Eye (tissue), 1 donor: ENCODE data around the gene HBZ.
"Not testable (repeated sequence)": the region's sequence is repeated elsewhere in the genome, so short reads cannot be mapped to it uniquely, and the experiment has no call there.

Experiments
- DNase-seq: peaks from one replicate; pipeline ENCODE4 v3.0.0-alpha.2; 2015

HBZ gene

GRCh38 chr16:165539-166374 is 13.3 kb downstream of the HBZ start, which contains the start of gene HBM:
Gene HBM (plus strand): TSS chr16:165978. CDS start chr16:165998, 20 bp downstream.
- peak; percentile 13 for DNase-seq

GRCh38 chr16:166375-167121 is 14.1 kb downstream of the HBZ start:
- DNase-seq, result peak; percentile 24

- DNase-seq, result no peak
Measured at GRCh38 chr16:167122-167690, 14.8 kb downstream of the HBZ start.

GRCh38 chr16:168424-168823 is 16.0 kb downstream of the HBZ start:
- DNase-seq, result no peak

- no peak for DNase-seq
Measured at GRCh38 chr16:169014-169413, 16.6 kb downstream of the HBZ start.

GRCh38 chr16:170088-170507 is 17.7 kb downstream of the HBZ start:
- DNase-seq, result peak; percentile 23

- DNase-seq, result no peak
Measured at GRCh38 chr16:170788-171187, 18.3 kb downstream of the HBZ start.

- DNase-seq, result not testable (repeated sequence)
Measured at GRCh38 chr16:172374-172941, 20.0 kb downstream of the HBZ start, which contains the start of gene HBA2. Gene HBA2 (plus strand): TSS chr16:172876. CDS start chr16:172913, 37 bp downstream.

GRCh38 chr16:173211-173854 is 20.9 kb downstream of the HBZ start:
- not testable (repeated sequence) for DNase-seq

- peak; percentile 26 for DNase-seq
Measured at GRCh38 chr16:173928-174769, 21.7 kb downstream of the HBZ start.

GRCh38 chr16:175011-175949 is 22.8 kb downstream of the HBZ start:
- DNase-seq, result no peak

- DNase-seq, result not testable (repeated sequence)
Measured at GRCh38 chr16:176006-176405, 23.6 kb downstream of the HBZ start.

GRCh38 chr16:176477-177382 is 24.3 kb downstream of the HBZ start, which contains the start of gene HBA1:
Gene HBA1 (plus strand): TSS chr16:176680. CDS start chr16:176717, 37 bp downstream.
- DNase-seq, result not testable (repeated sequence)

GRCh38 chr16:177394-177822 is 25.0 kb downstream of the HBZ start:
- peak; percentile 56 for DNase-seq

GRCh38 chr16:177981-178667 is 25.7 kb downstream of the HBZ start:
- DNase-seq, result no peak

GRCh38 chr16:178668-179015 is 26.2 kb downstream of the HBZ start:
- no peak for DNase-seq

- no peak for DNase-seq
Measured at GRCh38 chr16:179211-180092, 27.0 kb downstream of the HBZ start.
